Activated CD4-positive, alpha-beta T cell treated with anti-CD3 and anti-CD28 coated beads, Interleukin-2, amount 50 U/mL, for 48 hours (primary cell): ENCODE results near the gene FOLR3.
"Not testable (repeated sequence)": the region's sequence is repeated elsewhere in the genome, so short reads cannot be mapped to it uniquely, and the experiment has no call there.

Experiments used
- DNase-seq, 2 experiments: peaks; one replicate each; pipeline ENCODE4 v3.0.0-alpha.2; 2020

FOLR3 gene

GRCh38 chr11:72135473-72135872, at the start of gene FOLR3:
Gene FOLR3 (plus strand): TSS chr11:72135725. CDS start chr11:72135953, 228 bp downstream.
- DNase-seq, result not testable (repeated sequence)

DNA sequence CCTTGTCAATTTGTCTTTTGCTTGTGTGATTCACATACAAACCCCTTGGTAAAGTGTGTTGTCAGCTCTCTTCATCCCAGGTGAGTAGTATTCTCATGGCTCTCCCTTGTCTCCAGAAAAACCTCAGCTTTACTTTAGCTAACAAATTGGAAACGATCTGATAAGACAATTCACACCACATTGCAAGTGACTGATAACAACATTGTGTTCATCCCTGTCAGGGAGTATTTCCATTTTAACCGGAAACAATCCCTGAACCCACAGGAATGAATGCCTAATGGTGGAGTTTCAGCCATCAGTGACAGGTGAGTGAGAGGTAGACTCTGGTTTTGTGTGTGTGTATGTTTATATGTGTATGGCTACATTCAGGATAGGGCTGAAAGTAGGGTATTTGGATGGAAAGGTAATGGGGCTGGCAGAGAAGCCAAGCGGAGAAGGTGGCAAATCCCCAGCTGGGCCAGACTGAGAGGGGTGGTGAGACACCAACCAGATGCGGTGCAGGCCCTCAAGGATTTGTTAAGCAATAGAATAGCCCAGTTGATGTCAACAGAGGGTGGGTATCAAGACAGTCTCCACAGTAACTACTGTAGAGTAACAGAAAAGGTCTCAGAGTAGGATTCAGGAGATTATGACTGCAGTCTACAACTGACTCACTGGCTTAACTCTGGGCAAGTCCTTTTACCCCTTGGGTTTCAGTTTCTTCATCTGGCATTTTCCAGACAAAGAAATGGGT, 47.3 kb upstream of the FOLR3 start:
- DNase-seq, result no peak

GRCh38 chr11:72091292-72091691, 44.2 kb upstream of the FOLR3 start:
- DNase-seq, result peak; percentile 69 to 72

GRCh38 chr11:72098741-72099140, 36.8 kb upstream of the FOLR3 start:
- no peak for DNase-seq

- no peak for DNase-seq
These were observed 35.5 kb upstream of the FOLR3 start for GRCh38 chr11:72100009-72100408.

- no peak for DNase-seq
These were observed 35.1 kb upstream of the FOLR3 start for GRCh38 chr11:72100462-72100861.

GRCh38 chr11:72102162-72102561, 33.4 kb upstream of the FOLR3 start:
- DNase-seq, result no peak

GRCh38 chr11:72102631-72102945, 32.9 kb upstream of the FOLR3 start:
- DNase-seq, result no peak

DNA sequence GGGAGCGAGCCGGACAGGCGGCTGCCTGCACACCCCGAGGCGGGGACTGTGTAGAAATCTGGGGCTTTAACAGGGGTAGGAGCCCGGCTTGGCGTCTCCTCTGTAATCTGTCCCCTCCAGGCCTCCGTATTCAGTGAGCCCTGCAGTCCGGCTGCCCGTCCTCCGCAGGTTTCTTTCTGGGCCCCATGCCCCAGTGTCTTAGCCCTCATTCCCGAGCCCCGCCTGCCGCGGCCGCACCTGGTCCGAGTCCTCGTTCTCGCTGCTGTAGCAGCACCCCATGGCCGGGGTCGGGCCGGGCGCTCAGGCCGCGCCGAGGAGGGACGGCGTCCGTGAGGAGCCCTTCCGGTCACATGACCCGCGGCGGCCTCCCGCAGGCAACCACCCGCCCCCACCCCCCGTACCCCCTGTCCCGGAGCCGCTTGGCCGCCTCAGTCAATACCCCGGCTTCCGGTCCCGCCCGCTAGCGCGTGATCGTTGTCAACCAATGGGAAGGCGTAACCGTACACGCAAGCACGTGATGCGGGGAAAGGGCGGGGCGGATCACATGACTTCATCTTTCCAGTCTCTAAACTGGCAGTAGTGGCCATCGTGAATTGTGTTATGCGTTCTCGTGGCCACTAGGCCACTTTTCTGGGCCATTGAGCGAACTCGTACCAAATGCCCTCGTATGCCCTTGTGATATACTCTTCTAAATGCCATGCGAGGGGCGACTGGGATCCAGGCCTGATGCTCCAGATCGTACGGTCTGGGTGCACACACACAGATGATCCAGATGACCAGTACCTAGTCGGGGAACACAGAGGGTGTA, 32.4 kb upstream of the FOLR3 start, which contains the start of gene LAMTOR1:
LAMTOR1 (minus strand) TSS at position 352 of the 808 bp plus-strand sequence; CDS start at position 279, 73 bp downstream.
- DNase-seq, result peak; percentile 99

DNA sequence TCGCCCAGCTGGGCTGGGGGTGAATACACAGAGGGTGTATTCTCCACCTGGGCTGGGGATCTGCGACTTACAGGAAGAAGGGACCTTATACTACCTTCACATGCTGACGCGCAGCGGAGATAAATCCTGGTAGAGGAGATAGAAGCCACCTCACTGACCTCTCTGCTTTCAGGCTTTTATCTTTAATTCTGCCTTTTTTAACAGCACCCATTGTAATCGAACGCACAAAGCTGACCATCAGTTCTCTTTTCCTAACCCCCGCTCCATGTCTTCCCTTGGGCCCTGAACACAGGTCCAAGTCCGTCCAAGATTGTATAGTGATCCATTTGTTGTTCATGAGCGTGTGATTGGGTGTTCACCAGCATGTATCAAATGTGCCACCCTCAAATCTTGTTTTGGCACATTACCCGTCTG, 31.8 kb upstream of the FOLR3 start:
- no peak for DNase-seq

DNA sequence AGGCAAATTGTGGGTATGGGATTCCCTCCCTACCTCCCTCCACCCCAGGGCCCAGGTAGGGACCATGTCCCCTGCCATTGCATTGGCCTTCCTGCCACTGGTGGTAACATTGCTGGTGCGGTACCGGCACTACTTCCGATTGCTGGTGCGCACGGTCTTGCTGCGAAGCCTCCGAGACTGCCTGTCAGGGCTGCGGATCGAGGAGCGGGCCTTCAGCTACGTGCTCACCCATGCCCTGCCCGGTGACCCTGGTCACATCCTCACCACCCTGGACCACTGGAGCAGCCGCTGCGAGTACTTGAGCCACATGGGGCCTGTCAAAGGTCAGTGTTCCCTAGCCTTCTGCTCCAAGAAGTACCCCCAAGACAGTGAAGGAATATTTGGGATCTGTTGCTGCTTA, 29.6 kb upstream of the FOLR3 start, which contains the start of gene TOMT:
TOMT (plus strand) TSS at position 37 of the 400 bp plus-strand sequence; CDS start at position 65, 28 bp downstream.
- DNase-seq, result no peak

GRCh38 chr11:72111300-72112142, 24.0 kb upstream of the FOLR3 start:
- DNase-seq, result no peak

DNA sequence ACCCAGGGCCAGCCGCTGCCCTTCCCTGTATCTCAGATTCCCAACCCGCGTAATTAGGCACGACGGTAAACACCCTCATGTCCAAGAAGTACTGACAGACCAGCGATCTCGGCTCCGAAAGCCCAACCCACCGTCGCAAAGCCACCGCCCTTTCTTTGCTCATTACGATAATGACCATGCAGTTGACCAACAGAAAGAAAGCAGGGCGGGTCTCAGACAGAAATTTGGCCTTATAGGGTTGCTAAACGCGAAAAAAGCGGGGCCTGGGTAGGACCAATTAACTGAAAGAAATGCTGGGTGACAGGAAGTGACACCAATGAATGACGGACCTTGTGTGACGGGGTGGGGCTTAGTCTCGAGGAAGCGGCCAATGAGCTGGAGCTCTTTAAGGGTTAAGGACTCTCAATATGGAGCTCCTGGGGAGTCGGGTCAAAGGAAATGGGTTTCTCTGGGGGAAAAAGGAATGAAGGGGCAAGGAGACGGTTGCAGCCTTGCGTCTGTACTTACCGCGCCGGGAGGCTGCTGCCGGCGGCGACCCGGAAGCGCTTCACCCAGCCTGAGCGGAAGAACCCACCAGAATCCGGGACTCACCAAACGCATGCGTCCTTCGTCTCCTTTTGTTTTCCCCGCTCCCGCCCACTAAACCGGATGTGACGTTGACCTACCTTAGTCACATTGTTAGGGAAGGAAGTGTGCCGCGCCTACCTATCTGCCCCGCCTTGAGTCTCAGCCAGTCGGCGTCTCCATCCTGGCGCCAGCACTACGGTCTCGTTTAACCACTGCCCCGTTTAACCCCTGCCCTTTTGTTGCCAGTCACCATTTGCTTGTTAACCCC, 23.2 kb upstream of the FOLR3 start, which contains the start of gene ANAPC15:
ANAPC15 (minus strand) TSS at position 553 of the 835 bp plus-strand sequence. CDS start 1,419 bp downstream, outside the sequence.
- peak; percentile 99 to 100 for DNase-seq

GRCh38 chr11:72112978-72113808, 22.3 kb upstream of the FOLR3 start:
- peak in 1 of 2 experiments; percentile 13 for DNase-seq

- no peak for DNase-seq
These were observed 21.0 kb upstream of the FOLR3 start for GRCh38 chr11:72114570-72114969.

DNA sequence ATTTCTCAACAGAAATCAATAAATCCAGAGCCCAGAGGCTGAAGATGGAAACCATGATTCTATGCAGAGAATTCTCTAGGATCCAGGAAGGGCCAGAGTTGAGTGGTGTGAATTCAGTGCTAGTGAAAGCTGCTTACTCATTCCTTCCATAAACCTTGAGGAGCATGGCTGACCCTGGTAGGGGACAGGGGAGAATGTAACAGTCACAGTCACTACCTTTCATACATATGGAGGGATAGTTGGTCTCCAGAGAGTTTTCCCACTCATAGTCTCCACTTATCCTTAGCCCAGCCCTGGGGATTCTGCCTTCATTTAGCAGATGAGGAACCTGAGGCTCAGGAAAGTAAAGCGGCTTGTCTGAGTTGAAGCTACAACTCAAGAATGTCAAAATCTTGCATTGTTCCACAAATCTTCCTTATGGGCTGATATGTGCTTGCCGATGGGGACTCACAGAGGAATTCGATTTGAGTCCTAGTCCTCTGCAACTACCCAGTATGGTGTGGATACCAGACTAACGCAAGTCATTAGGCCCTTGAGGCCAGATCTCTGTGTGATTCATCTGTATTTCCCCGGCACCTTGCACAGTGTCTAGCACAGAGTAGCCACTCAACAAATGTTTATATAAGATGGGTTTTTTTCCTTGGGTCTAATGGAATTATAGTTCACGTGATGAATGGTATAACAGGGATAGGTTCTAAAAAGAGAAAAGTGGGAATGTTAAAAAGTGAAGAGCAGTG, 19.3 kb upstream of the FOLR3 start:
- DNase-seq, result no peak

DNA sequence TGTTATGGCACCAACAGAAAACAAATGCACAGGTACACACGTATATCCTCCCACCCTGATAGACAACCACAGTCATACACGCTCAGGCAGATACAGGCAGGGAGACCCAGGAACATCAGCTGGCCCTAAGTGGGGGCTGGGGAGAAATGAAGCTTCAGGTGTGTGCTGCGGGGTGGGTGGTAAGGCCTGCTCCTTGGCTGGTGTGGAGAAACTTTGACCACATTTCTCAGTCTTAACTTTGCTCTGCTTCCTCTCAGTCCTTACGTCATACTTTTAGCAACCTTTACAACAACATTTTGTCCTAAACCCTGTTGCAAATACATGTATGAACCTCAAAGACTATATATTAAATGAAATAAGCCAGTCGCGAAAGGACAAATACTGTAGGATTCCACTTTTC, 16.3 kb upstream of the FOLR3 start:
- DNase-seq, result no peak

GRCh38 chr11:72120930-72121329, 14.6 kb upstream of the FOLR3 start:
- no peak for DNase-seq

DNA sequence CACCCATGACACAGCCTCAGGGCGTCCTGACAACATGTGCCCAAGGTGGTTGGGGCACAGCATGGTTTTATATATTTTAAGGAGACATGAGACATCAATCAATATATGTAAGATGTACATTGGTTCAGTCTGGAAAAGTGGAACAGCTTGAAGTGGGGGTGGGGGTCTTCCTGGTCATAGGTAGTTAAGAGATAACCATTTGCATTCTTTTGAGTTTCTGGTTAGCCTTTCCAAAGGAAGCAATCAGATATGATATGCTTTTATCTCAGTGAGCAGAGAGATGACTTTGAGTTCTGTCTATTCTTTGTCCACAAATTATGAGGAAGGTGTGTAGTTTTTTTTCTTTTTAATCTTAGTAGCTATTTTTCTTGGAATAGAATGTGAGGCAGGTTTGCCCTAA, 12.9 kb upstream of the FOLR3 start:
- DNase-seq, result no peak

DNA sequence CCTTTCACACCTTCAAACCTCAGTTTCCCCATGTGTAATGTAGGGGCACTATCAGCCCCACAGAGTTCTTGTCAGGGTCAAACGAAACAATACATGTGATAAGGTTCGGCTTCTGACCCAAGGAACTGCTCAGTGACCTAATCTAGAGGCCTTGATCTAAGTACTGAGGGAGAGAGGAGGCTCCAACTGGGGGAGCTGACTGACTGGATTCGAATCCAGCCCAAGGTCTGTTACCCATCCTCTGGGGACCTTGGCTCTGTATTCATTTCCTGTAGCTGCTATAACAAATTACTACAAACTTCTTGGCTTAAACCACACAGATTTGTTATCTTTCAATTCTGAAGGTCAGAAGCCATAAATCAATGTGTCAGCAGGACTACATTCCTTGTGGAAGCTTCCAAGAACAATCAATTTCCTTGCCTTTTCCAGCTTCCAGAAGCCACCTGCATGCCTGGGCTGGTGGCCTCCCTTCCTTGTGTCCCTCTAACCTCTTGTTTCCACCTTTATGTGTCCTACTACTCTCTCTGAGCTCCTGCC, 12.3 kb upstream of the FOLR3 start:
- no peak for DNase-seq
